Measurements from ENCODE around the gene TRPC4.

GRCh38 chr13:37680137-37680536 is 189.4 kb downstream of the TRPC4 start:
- TF ChIP-seq EZH2phosphoT487 (IDR thresholded peaks at IDR 0.05; ENCODE audit: borderline replicate concordance): no peak
- TF ChIP-seq CTCF (conservative IDR thresholded peaks at IDR 0.05; ENCODE audit: low read length): no peak
